Hepatocyte (in vitro differentiated cells): Measurements from ENCODE around the gene ZNF260. TPM values are rescaled to one million over a fixed set of nuclear protein-coding genes. Genes with fewer than 3 reads are reported as not detected.

ENCODE experiments used
- DNase-seq: peaks from one replicate; pipeline ENCODE4 v3.0.0-alpha.2; 2016; ENCODE audit warnings: low spot score
- H2AFZ ChIP-seq: fragments of 200-600 bp; sonication (generic); 2 replicates; pipeline ENCODE4 v1.6.0; 2016; ENCODE audit warnings: antibody characterized with exemption, mild to moderate bottlenecking
- H3K27ac ChIP-seq: fragments of 200-600 bp; sonication (generic); 2 replicates; pipeline ENCODE4 v1.5.1; 2016; ENCODE audit warnings: mild to moderate bottlenecking
- H3K27me3 ChIP-seq: fragments of 200-600 bp; sonication (generic); 2 replicates; pipeline ENCODE4 v1.6.1; 2016
- H3K36me3 ChIP-seq: fragments of 200-600 bp; sonication (generic); replicated peaks from 2 replicates; pipeline ENCODE4 v1.5.1; 2016; ENCODE audit warnings: low read depth; ENCODE audit not compliant: insufficient read depth
- H3K4me1 ChIP-seq: fragments of 200-600 bp; sonication (generic); 2 replicates; pipeline ENCODE4 v1.5.1; 2016; ENCODE audit warnings: mild to moderate bottlenecking, moderate library complexity; ENCODE audit not compliant: insufficient read depth
- H3K4me2 ChIP-seq: fragments of 200-600 bp; sonication (generic); 2 replicates; pipeline ENCODE4 v1.6.0; 2016
- H3K4me3 ChIP-seq: fragments of 200-600 bp; sonication (generic); 2 replicates; pipeline ENCODE4 v1.5.1; 2016; ENCODE audit warnings: mild to moderate bottlenecking
- H3K79me2 ChIP-seq: fragments of 200-600 bp; sonication (generic); 2 replicates; pipeline ENCODE4 v1.6.0; 2017; ENCODE audit warnings: mild to moderate bottlenecking
- H3K9me2 ChIP-seq: fragments of 200-600 bp; sonication (generic); replicated peaks from 2 replicates; pipeline ENCODE4 v1.6.0; 2017; ENCODE audit warnings: mild to moderate bottlenecking; ENCODE audit not compliant: insufficient read depth
- H3K9me3 ChIP-seq: fragments of 200-600 bp; sonication (generic); 2 replicates; pipeline ENCODE4 v1.5.1; 2016; ENCODE audit warnings: low read depth, mild to moderate bottlenecking
- H4K20me1 ChIP-seq: fragments of 200-600 bp; sonication (generic); 2 replicates; pipeline ENCODE4 v1.6.0; 2016; ENCODE audit warnings: mild to moderate bottlenecking; ENCODE audit not compliant: insufficient read depth, poor library complexity, severe bottlenecking
- EZH2 ChIP-seq: fragments of 200-600 bp; sonication (generic); IDR thresholded peaks from 2 replicates; pipeline ENCODE4 v1.6.1; 2016; ENCODE audit warnings: antibody characterized with exemption, mild to moderate bottlenecking, borderline replicate concordance
- EZH2phosphoT487 ChIP-seq: fragments of 200-600 bp; sonication (generic); IDR thresholded peaks from one replicate; pipeline ENCODE4 v1.6.1; 2018; ENCODE audit warnings: antibody characterized with exemption, mild to moderate bottlenecking, low read depth, moderate library complexity; ENCODE audit not compliant: unreplicated experiment, severe bottlenecking
- WGBS: methylation state at CpG from one replicate; pipeline ENCODE4 v1.1.6; 2016; ENCODE audit warnings: low lambda C conversion rate; ENCODE audit errors: missing lambda C conversion rate; 5-methylcytosine and 5-hydroxymethylcytosine counted together
- polyA plus RNA-seq: library from polyadenylated mRNA; unstranded; fragments of >200 nt; fragmentation: Nextera tagmentation; extraction: Ambion mirVana; gene quantifications from 2 replicates; pipeline ENCODE4 v1.2.1, GENCODE V29; 2016
- total RNA-seq: library from RNA; depleted of rRNA; stranded (reverse); fragments of >200 nt; gene quantifications from 2 replicates; pipeline ENCODE4 v1.2.3, GENCODE V29; 2014
- TF ChIP-seq, protein P1 (sequence below): fragments of 200-600 bp; sonication (generic); IDR thresholded peaks from 2 replicates; pipeline ENCODE4 v1.5.1; 2016; ENCODE audit warnings: antibody characterized with exemption, mild to moderate bottlenecking; ENCODE audit not compliant: poor library complexity

ZNF260 gene
- total and polyA plus RNA-seq, 2 experiments from 2014 or later = 12.9 to 20.3 TPM

DNA sequence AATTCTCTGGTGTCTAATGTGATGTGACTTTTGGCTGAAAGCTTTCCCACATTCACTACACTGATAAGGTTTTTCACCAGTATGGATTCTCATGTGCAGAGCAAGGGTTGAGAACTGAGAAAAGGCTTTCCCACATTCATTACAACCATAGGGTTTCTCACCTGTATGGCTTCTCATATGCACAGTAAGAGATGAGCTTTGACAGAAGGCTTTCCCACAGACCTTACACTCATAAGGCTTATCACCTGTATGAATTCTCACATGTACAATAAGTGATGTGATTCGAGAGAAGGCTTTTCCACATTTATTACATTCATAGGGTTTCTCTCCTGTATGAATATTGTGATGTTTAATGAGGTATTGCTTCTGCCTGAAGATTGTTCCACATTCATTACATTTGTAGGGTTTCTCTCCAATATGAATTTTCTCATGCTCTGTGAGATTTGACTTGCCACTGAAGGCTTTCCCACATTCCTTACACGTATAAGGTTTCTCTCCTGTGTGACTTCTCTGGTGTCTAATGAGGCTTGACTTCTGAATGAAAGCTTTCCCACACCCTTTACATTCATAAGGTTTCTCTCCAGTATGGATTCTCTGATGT lies 14.0 kb downstream of the ZNF260 start:
- H3K79me2 ChIP-seq = peaks cover 33% of the 10 kb centered on the region
- TF ChIP-seq EZH2 (no peak), EZH2phosphoT487 (no peak)
- no peaks in the 10 kb centered on the region for H4K20me1 ChIP-seq
- no peak for DNase-seq
- H3K4me2 ChIP-seq = no peak overlapping the region
- H3K27me3 ChIP-seq = no peaks in the 10 kb centered on the region
- H3K36me3 ChIP-seq = peaks cover 35% of the 10 kb centered on the region
- no peaks in the 10 kb centered on the region for H3K9me2 ChIP-seq
- no peak overlapping the region for H3K4me3 ChIP-seq
- 96% methylated on average over 2 of the region's 2 CpGs for WGBS
- H3K27ac ChIP-seq = no peak overlapping the region
- H3K9me3 ChIP-seq = peaks cover 86% of the 10 kb centered on the region
- no peaks in the 10 kb centered on the region for H3K4me1 ChIP-seq
- H2AFZ ChIP-seq = no peak overlapping the region

GRCh38 chr19:36508325-36508724 lies 19.7 kb downstream of the ZNF260 start:
- H3K9me3 ChIP-seq = peaks cover 30% of the 10 kb centered on the region
- WGBS = 96% methylated on average over 3 of the region's 3 CpGs

GRCh38 chr19:36501973-36502372 lies 26.1 kb downstream of the ZNF260 start:
- Histone ChIP-seq H4K20me1 (no peaks in the 10 kb centered on the region), H3K36me3 (no peaks in the 10 kb centered on the region), H3K4me1 (no peaks in the 10 kb centered on the region), H2AFZ (no peak overlapping the region), H3K9me3 (peaks cover 5% of the 10 kb centered on the region), H3K4me3 (no peak overlapping the region), H3K27ac (no peak overlapping the region), H3K4me2 (no peak overlapping the region), H3K79me2 (no peaks in the 10 kb centered on the region), H3K27me3 (no peaks in the 10 kb centered on the region), H3K9me2 (no peaks in the 10 kb centered on the region)
- TF ChIP-seq EZH2 = no peak
- TF ChIP-seq, protein P1, sequence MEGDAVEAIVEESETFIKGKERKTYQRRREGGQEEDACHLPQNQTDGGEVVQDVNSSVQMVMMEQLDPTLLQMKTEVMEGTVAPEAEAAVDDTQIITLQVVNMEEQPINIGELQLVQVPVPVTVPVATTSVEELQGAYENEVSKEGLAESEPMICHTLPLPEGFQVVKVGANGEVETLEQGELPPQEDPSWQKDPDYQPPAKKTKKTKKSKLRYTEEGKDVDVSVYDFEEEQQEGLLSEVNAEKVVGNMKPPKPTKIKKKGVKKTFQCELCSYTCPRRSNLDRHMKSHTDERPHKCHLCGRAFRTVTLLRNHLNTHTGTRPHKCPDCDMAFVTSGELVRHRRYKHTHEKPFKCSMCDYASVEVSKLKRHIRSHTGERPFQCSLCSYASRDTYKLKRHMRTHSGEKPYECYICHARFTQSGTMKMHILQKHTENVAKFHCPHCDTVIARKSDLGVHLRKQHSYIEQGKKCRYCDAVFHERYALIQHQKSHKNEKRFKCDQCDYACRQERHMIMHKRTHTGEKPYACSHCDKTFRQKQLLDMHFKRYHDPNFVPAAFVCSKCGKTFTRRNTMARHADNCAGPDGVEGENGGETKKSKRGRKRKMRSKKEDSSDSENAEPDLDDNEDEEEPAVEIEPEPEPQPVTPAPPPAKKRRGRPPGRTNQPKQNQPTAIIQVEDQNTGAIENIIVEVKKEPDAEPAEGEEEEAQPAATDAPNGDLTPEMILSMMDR = no peak
- WGBS = 90% methylated on average over 5 of the region's 5 CpGs
- DNase-seq = no peak

More at GRCh38 chr19:36508325-36508724, 19.7 kb downstream of the ZNF260 start:
- H3K36me3 ChIP-seq = no peaks in the 10 kb centered on the region
- H3K27me3 ChIP-seq = no peaks in the 10 kb centered on the region
- no peak overlapping the region for H3K27ac ChIP-seq
- H2AFZ ChIP-seq = no peak overlapping the region
- TF ChIP-seq EZH2phosphoT487 (no peak), EZH2 (no peak)
- TF ChIP-seq, protein P1 = no peak
- H3K79me2 ChIP-seq = no peaks in the 10 kb centered on the region
- no peaks in the 10 kb centered on the region for H3K4me1 ChIP-seq
- no peak for DNase-seq
- H3K4me2 ChIP-seq = no peak overlapping the region
- no peak overlapping the region for H3K4me3 ChIP-seq
- H4K20me1 ChIP-seq = no peaks in the 10 kb centered on the region
- H3K9me2 ChIP-seq = no peaks in the 10 kb centered on the region

DNA sequence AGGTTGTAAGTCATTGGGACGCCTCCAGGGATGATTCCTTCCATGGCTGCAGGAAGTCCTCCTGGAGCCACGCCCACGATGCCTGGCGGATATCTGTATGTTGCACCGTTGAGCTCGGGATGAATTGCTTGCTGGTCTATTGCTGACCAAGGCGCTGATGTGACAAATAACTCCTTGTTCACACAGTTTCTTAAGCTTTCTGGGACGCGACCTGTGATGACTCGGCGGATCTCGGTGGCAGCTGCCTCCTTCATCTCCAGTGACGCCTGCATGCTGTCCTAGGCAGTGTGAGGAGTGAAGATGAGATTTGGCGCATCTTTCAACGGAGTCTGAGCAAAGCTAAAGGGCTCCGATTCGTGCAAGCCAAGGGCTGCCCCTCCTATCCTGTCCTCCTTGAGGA lies 31.1 kb downstream of the ZNF260 start:
- Histone ChIP-seq H3K4me1 (no peaks in the 10 kb centered on the region), H3K36me3 (no peaks in the 10 kb centered on the region), H3K9me3 (peaks cover 4% of the 10 kb centered on the region), H4K20me1 (no peaks in the 10 kb centered on the region), H3K79me2 (no peaks in the 10 kb centered on the region), H3K9me2 (no peaks in the 10 kb centered on the region), H3K4me3 (no peak overlapping the region), H3K27me3 (no peaks in the 10 kb centered on the region), H3K4me2 (no peak overlapping the region), H2AFZ (no peak overlapping the region), H3K27ac (no peak overlapping the region)
- TF ChIP-seq, protein P1 = no peak
- no peak for TF ChIP-seq EZH2phosphoT487
- TF ChIP-seq EZH2 = no peak
- no peak for DNase-seq
- WGBS = 92% methylated on average over 17 of the region's 17 CpGs
